Islet of Langerhans (tissue), 1 donor: Measurements from ENCODE around the gene TMCO4.
"Not testable (repeated sequence)": the region's sequence is repeated elsewhere in the genome, so short reads cannot be mapped to it uniquely, and the experiment has no call there.

Experiments used
- FAIRE-seq: peaks from one replicate; lab custom pipeline; 2011; peaks lifted over from hg19 to GRCh38; lab: Jason Lieb, UNC

The TMCO4 gene

DNA sequence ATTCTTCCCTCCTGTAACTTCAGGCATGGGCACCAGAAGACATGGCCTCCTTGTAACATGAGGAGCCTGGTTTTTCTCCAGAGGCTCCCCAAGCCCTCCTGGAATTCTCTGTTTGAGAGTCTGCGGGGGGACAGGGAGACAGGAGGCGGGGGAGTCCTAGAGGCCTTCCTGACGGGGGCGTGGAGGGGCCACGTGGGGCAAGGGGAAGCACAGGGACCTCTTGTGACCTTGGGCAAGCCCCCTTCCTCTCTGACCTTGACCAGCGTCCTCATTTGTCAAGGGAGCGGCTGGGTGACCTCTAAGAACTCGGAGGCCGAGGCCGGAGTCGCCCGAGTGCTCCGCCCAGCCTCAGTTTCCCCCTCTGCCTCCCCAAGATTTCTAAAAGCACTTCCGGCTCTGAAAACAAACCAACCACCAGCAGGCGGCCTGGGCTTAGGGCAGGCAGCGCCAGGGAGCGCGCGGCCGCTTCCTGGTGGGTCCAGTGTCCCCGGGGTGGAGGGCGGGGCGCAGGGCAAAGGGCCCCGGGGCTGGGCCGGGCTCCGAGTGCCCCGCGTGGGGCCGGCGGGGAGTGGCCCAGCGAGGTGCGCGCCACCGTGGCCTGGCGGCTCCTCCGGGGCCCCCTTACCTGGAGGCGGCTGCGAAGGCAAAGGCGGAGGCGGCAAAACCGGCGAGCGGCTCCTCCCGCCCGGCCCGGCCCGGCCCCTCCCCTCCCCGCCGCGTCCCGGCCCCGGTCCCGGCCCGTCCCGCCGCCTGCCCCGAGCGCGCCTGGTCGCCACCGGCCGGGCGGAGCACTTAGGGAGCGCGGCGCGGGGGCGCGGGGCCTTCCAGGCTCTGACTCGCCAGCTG lies at the start of gene TMCO4:
Gene TMCO4, minus strand, starts transcription at position 687 of the 846 bp plus-strand sequence. CDS start 19,158 bp downstream, outside the sequence.
- no peak for FAIRE-seq

GRCh38 chr1:19849307-19849706 lies 49.6 kb upstream of the TMCO4 start:
- not testable (repeated sequence) for FAIRE-seq

DNA sequence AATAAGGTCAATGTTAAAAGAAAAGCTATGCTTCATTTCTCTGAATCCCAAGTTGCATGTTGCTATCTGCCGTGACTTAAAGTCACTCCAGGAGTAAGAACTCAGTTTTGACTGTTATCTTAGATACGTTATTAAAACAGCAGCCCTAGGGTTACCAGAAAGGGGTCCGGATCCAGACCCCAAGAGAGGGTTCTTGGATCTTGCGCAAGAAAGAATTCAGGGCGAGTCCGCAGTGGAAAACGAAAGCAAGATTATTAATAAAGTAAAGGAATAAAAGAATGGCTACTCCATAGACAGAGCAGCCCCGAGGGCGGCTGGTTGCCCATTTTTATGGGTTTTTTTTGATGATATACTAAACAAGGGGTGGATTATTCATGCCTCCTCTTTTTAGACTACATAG lies 47.6 kb upstream of the TMCO4 start:
- not testable (repeated sequence) for FAIRE-seq

GRCh38 chr1:19846338-19846737 lies 46.6 kb upstream of the TMCO4 start:
- FAIRE-seq: no peak

DNA sequence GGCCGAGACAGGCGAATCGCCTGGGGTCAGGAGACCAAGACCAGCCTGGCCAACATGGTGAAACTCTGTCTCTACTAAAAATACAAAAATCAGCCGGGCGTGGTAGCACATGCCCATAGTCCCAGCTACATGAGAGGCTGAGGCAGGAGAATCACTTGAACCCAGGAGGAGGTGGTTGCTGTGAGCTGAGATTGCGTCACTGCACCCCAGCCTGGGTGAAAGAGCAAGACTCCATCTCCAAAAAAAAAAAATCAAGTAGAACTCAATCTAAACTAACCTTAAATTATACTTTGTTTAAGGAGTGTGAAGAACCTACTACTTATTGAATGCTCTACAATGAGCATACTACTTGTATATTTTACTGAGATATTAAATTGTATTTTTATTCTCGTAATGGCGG lies 45.8 kb upstream of the TMCO4 start:
- FAIRE-seq: no peak

DNA sequence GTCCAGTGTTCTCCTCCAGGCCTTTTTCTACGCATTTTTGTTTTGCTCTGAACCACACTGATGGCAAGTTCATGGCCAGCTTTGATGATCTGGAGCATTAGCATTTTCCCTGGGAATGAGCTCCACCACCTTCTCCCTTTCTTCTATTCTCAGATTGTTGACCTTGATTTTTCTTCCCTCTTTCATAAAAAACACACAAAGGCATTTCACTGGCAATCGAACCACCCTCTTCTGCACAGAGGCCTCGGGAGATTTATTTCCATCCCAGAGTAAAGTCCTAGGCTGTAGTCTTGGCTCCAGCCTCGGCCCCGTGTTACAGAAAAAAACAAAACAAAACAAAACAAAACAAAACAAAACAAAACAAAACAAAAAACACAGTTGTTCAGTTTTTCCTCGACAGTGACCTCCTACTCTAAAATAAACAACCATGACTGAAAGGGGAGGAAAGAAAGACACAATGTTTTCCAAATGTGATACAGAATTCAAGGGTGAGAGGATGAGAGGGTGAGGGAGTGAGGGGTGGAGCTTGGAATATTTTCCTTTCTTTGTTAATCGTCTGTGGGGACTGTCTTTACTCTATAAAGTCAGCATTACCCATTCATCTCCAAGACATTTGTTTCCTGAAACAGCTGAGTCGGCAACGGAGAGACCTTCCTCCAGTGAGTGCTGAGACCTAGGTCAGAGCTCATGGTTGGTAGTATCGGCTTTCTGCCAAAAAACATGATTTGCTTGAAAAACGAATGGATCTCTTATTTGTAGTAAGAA lies 45.2 kb upstream of the TMCO4 start:
- FAIRE-seq: no peak

DNA sequence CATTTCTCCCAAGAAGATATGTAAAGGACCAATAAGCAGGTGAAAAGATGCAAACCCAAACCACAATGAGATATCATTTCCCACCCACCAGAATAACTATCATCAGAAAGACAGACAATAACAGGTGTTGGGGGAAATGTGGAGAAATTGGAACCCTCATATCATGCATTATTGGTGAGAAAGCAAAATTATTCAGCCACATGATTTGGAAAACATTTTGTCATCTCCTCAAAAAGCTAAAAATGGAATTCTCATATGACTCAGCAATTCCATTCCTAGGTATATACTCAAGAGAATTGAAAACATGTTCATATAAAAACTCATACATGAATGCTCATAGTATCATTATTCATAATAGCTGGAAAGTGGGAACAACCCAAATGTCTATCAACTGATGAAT lies 40.5 kb upstream of the TMCO4 start:
- no peak for FAIRE-seq

GRCh38 chr1:19837866-19838265 lies 38.1 kb upstream of the TMCO4 start:
- FAIRE-seq: no peak

GRCh38 chr1:19835578-19835977 lies 35.9 kb upstream of the TMCO4 start:
- no peak for FAIRE-seq

GRCh38 chr1:19831441-19831840 lies 31.7 kb upstream of the TMCO4 start:
- FAIRE-seq: no peak

GRCh38 chr1:19828546-19828945 lies 28.8 kb upstream of the TMCO4 start:
- FAIRE-seq: no peak

- FAIRE-seq: no peak
These were observed 25.6 kb upstream of the TMCO4 start for GRCh38 chr1:19825298-19825697.

DNA sequence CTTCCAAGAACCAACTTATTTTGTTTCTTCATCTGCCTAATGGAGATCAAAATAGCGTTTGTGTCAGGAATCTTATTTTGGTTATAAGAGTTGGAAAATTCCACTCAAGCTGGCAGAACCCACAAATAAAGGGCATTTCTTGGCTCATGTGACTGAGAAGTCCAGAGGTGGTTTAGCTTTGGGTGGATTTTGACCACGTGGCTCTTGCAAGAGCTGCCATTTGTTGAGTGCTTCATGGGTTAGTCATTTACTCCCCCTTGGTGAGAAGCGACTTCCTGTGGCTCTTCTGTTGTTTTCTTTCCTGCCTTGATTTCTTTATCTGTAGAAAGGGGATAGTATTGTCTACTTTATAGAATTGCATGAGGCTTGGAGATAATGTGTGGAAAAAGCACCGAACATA lies 24.8 kb upstream of the TMCO4 start:
- no peak for FAIRE-seq

DNA sequence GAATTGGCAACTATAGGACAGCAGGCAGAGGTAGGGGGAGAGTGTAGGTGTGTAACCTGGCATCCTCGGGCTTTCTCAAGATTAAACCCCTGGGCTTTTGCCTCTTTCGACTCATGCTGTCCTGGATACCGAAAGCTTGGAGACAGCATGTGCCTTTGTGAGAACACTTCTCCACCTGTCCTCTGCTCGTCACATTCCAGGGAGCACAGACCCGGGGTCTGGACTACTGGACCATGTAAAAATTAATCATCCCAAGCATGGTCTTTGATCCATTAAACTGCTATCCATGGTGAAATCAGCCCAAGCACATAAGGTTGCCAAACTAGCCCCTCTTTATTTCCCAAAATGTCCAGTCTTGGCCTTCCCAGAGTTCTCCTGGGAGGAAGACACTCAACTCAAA lies 24.3 kb upstream of the TMCO4 start:
- FAIRE-seq: no peak

DNA sequence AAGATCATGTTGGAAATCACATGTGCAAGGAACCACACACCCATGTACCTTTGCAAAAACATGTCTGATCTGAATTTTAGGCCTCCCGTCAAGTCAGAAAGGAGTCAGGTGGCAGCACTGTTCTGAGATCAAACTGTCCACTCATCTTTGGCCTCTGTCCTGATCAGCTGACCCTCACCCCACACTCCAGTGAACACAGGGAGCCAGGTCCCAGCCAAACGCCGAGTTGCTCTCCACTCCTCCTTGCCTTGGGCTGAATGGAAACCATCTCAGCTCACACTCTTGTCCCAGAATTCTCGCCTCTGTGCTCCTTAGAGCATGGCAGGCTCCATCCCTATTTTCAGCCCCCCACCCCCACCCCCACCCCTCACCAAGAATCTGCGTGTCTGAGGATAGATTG lies 20.0 kb upstream of the TMCO4 start:
- FAIRE-seq: no peak

- no peak for FAIRE-seq
These were observed 18.6 kb upstream of the TMCO4 start for GRCh38 chr1:19818324-19818723.

DNA sequence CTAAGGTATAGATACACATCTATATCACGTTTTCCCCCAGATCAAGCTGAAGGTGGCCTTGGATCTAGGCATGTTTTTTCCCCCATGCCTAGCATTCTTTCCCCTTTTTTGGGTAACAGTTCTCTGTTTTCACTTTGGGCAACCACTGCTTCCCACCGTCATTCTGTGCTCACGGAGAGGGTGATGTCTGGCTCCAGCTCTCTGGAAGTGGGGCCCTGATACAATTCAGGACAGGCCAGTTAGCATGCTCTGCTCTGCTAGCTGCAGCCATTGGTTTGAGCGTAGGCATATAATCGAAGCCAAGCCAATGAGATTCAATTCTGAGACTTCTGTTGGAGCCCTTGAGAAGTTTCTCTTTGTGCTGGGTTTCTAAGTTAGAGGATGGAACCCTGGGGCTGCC lies 17.4 kb upstream of the TMCO4 start:
- FAIRE-seq: no peak

- peak; percentile 5 for FAIRE-seq
These were observed 17.0 kb upstream of the TMCO4 start for GRCh38 chr1:19816737-19817086.

- FAIRE-seq: no peak
These were observed 16.4 kb upstream of the TMCO4 start for GRCh38 chr1:19815801-19816736.

DNA sequence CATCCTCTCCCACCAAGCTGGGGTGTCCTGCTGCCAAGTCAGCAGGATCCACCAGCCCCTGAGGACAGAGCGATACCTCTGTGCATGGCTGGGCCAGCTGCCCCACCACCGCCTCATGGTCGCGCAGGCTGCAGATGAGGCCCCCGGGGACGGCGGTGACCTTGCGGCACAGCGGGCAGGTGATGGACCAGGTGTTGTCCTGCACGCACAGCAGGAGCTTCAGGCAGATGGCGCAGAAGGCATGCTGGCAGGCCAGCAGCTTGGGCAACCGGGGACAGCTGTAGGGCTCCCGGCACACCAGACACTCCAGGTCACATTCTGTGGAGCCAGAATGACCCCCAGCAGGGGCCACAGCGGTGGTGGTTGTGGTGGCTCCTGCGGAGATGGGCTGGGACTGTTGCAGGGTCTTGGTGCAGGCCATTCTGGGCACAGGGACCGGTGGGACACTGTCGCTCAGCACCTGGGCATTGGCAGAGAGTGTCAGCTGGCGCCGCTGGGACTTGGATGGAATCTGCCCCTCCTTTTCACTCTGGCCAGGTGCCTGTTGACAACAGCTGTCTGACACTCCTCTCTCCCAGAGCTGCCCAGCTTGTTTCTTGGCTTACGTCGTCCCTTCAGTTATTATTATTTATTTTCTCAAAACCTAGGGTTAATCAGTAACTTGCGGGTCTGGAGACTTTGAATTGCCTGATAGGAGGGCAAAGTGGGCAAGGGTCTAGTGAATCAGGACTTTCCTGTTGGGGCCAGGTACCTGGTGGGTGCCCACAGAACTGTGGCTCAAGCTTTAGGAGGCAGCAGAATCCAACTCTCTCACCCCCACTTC lies 15.2 kb upstream of the TMCO4 start, which contains the start of gene RNF186:
Gene RNF186, minus strand, starts transcription at position 603 of the 823 bp plus-strand sequence. Its CDS starts 182 bp downstream, at position 421.
- FAIRE-seq: peak; percentile 96

DNA sequence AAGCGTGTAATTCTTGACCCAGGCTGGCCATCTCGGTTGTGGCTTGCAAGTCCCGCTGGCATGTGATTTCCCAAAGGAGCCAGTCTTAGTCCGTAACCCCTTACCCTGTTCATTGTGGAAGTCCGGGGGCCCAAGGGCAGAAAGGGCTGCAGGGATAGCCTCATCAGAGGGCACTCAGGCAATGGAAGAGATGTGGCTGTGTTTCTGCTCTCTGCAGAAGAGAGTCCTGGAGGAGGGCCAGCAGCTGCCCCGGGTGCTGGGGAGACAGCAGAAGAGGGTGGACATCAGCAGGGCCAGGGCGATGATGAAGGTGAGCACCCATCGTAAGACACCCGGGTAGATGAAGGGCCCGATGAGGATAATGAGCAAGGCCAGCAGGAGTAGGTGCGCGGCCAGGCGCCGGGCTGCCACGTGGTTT lies 14.5 kb upstream of the TMCO4 start:
- FAIRE-seq: no peak

DNA sequence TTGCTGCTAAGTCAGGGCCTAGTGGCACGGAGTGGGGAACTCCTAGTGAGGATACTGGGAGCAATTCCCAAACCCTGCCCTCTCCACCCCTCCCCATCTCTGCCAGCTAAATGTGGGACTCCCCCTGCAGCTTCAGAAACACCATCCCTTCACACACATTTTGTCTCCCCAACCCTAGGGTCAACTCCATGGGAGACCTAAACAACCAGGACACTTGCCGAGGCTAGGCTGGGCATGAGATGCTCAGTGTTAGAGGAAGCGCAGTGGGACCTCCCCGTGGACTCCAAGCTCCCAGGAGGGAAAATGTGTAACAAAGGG lies 13.9 kb upstream of the TMCO4 start:
- FAIRE-seq: no peak
